GM23338 (cell line): ENCODE data around the gene EPHX1. TPM values are rescaled to one million over a fixed set of nuclear protein-coding genes. Genes with fewer than 3 reads are reported as not detected.
A peak's percentile ranks its signal among the peaks of the same experiment; 100 is the strongest.

Experiments used
- ATAC-seq: fragments of 200-7000 bp; cut with Tn5 transposase; 3 replicates; pipeline ENCODE4 v1.9.1; 2020
- DNase-seq: peaks from one replicate; pipeline ENCODE4 v3.0.0-alpha.2; 2015; ENCODE audit warnings: low spot score
- H2AFZ ChIP-seq: fragments of 200-600 bp; sonication (generic); 2 replicates; pipeline ENCODE4 v1.8.0; 2016; ENCODE audit warnings: antibody characterized with exemption, mild to moderate bottlenecking, moderate library complexity
- H3F3A ChIP-seq: fragments of 200-600 bp; sonication (generic); replicated peaks from 2 replicates; pipeline ENCODE4 v1.8.0; 2017; ENCODE audit warnings: antibody characterized with exemption, mixed run types, low read depth
- H3K27ac ChIP-seq: fragments of 200-600 bp; sonication (generic); 2 replicates; pipeline ENCODE4 v1.6.1; 2016; ENCODE audit warnings: low read depth
- H3K27me3 ChIP-seq: fragments of 200-600 bp; sonication (generic); 2 replicates; pipeline ENCODE4 v1.8.0; 2016; ENCODE audit warnings: mild to moderate bottlenecking, mixed run types, moderate library complexity; ENCODE audit not compliant: insufficient read depth
- H3K36me3 ChIP-seq: fragments of 200-600 bp; sonication (generic); 2 replicates; pipeline ENCODE4 v1.8.0; 2016; ENCODE audit warnings: mild to moderate bottlenecking; ENCODE audit not compliant: insufficient read depth
- H3K4me1 ChIP-seq: fragments of 200-600 bp; sonication (generic); 2 replicates; pipeline ENCODE4 v1.8.0; 2016; ENCODE audit warnings: mild to moderate bottlenecking, moderate library complexity; ENCODE audit not compliant: insufficient read depth
- H3K4me2 ChIP-seq: fragments of 200-600 bp; sonication (generic); 2 replicates; pipeline ENCODE4 v1.7.1; 2017; ENCODE audit warnings: mixed run types
- H3K4me3 ChIP-seq: fragments of 200-600 bp; sonication (generic); 2 replicates; pipeline ENCODE4 v1.6.1; 2016; ENCODE audit warnings: mixed run types
- H3K79me2 ChIP-seq: fragments of 200-600 bp; sonication (generic); replicated peaks from 2 replicates; pipeline ENCODE4 v1.8.0; 2017; ENCODE audit warnings: mild to moderate bottlenecking; ENCODE audit not compliant: insufficient read depth
- H3K9me2 ChIP-seq: fragments of 200-600 bp; sonication (generic); 2 replicates; pipeline ENCODE4 v1.8.0; 2017; ENCODE audit not compliant: insufficient read depth
- H4K20me1 ChIP-seq: fragments of 200-600 bp; sonication (generic); replicated peaks from 2 replicates; pipeline ENCODE4 v1.8.0; 2017; ENCODE audit warnings: mild to moderate bottlenecking; ENCODE audit not compliant: insufficient read depth
- H3K27ac Mint-ChIP-seq: 2 replicates; pipeline ENCODE4 v1.8.0; 2020; ENCODE audit warnings: inconsistent platforms, mild to moderate bottlenecking, moderate library complexity, mixed read lengths
- H3K27me3 Mint-ChIP-seq: 3 replicates; pipeline ENCODE4 v1.8.0; 2022; ENCODE audit warnings: low read depth, mild to moderate bottlenecking, moderate library complexity, mixed read lengths, inconsistent platforms; ENCODE audit not compliant: insufficient read depth, poor library complexity
- H3K36me3 Mint-ChIP-seq: 3 replicates; pipeline ENCODE4 v1.8.0; 2021; ENCODE audit warnings: low read depth, mild to moderate bottlenecking, inconsistent platforms, moderate library complexity, mixed read lengths
- H3K4me1 Mint-ChIP-seq: 3 replicates; pipeline ENCODE4 v1.8.0; 2020; ENCODE audit warnings: mild to moderate bottlenecking, inconsistent platforms, mixed read lengths
- H3K4me3 Mint-ChIP-seq: 3 replicates; pipeline ENCODE4 v1.8.0; 2021; ENCODE audit warnings: moderate library complexity, mild to moderate bottlenecking, inconsistent platforms, mixed read lengths
- H3K9me3 Mint-ChIP-seq: 3 replicates; pipeline ENCODE4 v1.8.0; 2020; ENCODE audit warnings: moderate library complexity, mild to moderate bottlenecking, inconsistent platforms, mixed read lengths
- CREB1 ChIP-seq: fragments of 250-450 bp; sonication (Bioruptor Pico); IDR thresholded peaks from 2 replicates; pipeline ENCODE4 v1.5.0; 2020; ENCODE audit warnings: low read depth, mild to moderate bottlenecking, moderate library complexity
- EZH2 ChIP-seq: fragments of 200-600 bp; sonication (generic); IDR thresholded peaks from one replicate; pipeline ENCODE4 v1.8.0; 2017; ENCODE audit warnings: antibody characterized with exemption, mild to moderate bottlenecking, low read depth; ENCODE audit not compliant: unreplicated experiment
- EZH2phosphoT487 ChIP-seq: fragments of 200-600 bp; sonication (generic); IDR thresholded peaks from one replicate; pipeline ENCODE4 v1.8.1; 2018; ENCODE audit warnings: antibody characterized with exemption; ENCODE audit not compliant: unreplicated experiment
- JUNB ChIP-seq: IDR thresholded peaks from one replicate; pipeline ENCODE4 v1.6.1; 2016; ENCODE audit warnings: antibody characterized with exemption; ENCODE audit not compliant: unreplicated experiment
- NANOG ChIP-seq: IDR thresholded peaks from 2 replicates; pipeline ENCODE4 v1.6.1; 2016; ENCODE audit warnings: antibody characterized with exemption, borderline replicate concordance
- POLR2AphosphoS5 ChIP-seq: IDR thresholded peaks from 2 replicates; pipeline ENCODE4 v1.6.1; 2016; ENCODE audit warnings: antibody characterized with exemption, low read depth
- STAT1 ChIP-seq: IDR thresholded peaks from one replicate; pipeline ENCODE4 v1.6.1; 2016; ENCODE audit warnings: antibody characterized with exemption; ENCODE audit not compliant: unreplicated experiment
- ZNF114 ChIP-seq: fragments of 250-450 bp; sonication (Bioruptor Pico); IDR thresholded peaks from 2 replicates; pipeline ENCODE4 v1.5.0; 2020; ENCODE audit warnings: mild to moderate bottlenecking, moderate library complexity
- ZNF331 ChIP-seq: fragments of 250-450 bp; sonication (Bioruptor Pico); IDR thresholded peaks from 2 replicates; pipeline ENCODE4 v1.5.0; 2020; ENCODE audit warnings: low read depth, mild to moderate bottlenecking, moderate library complexity
- ZNF462 ChIP-seq: fragments of 250-450 bp; sonication (Bioruptor Pico); IDR thresholded peaks from 2 replicates; pipeline ENCODE4 v1.5.0; 2020; ENCODE audit warnings: mild to moderate bottlenecking, moderate library complexity
- polyA plus RNA-seq: library from polyadenylated mRNA; unstranded; fragments of >200 nt; fragmentation: Nextera tagmentation; extraction: Ambion mirVana; gene quantifications from 2 replicates; pipeline ENCODE4 v1.2.1, GENCODE V29; 2016
- total RNA-seq: library from RNA; depleted of rRNA; stranded (reverse); fragments of >200 nt; shearing (Covaris generic); gene quantifications from 2 replicates; pipeline ENCODE4 v1.2.3, GENCODE V29; 2014

Gene EPHX1
- total and polyA plus RNA-seq, 2 experiments from 2014 or later: 15.3 to 46.5 TPM

GRCh38 chr1:225816643-225817538 is 7.0 kb downstream of the EPHX1 start:
- TF ChIP-seq NANOG (no peak), STAT1 (no peak)
- H4K20me1 ChIP-seq: no peaks in the 10 kb centered on the region; the same call in none of the 2 replicates
- no peak overlapping the region for H3K4me3 ChIP-seq
- peak overlapping the region; percentile 52; the same call in 1 of the 2 replicates for H3K4me2 ChIP-seq
- H3K79me2 ChIP-seq: peaks cover 76% of the 10 kb centered on the region
- peak; percentile 35 for DNase-seq
- H3K27ac ChIP-seq: peak overlapping the region; percentile 87
- H3K36me3 ChIP-seq: no peaks in the 10 kb centered on the region
- no peaks in the 10 kb centered on the region for H3K9me2 ChIP-seq
- H3K27ac Mint-ChIP-seq: peak overlapping the region; percentile 96
- peak; percentile 39 for ATAC-seq
- no peaks in the 10 kb centered on the region for H3K27me3 ChIP-seq
- H3K27me3 Mint-ChIP-seq: peaks cover 4% of the 10 kb centered on the region
- 0 out of 2 replicates have a peak, but pooled peaks cover 13% of the 10 kb centered on the region for H3F3A ChIP-seq
- peaks cover 49% of the 10 kb centered on the region for H3K4me1 ChIP-seq
- no peak overlapping the region for H3K4me3 Mint-ChIP-seq
- H3K4me1 Mint-ChIP-seq: peaks cover 47% of the 10 kb centered on the region
- H3K36me3 Mint-ChIP-seq: peaks cover 13% of the 10 kb centered on the region
- H2AFZ ChIP-seq: no peak overlapping the region
- H3K9me3 Mint-ChIP-seq: no peaks in the 10 kb centered on the region

GRCh38 chr1:225817611-225818061 is 7.7 kb downstream of the EPHX1 start:
- Mint-ChIP-seq H3K4me1 (peaks cover 50% of the 10 kb centered on the region), H3K4me3 (peak overlapping the region; percentile 9; the same call in 1 of the 3 replicates), H3K27ac (peak overlapping the region; percentile 96)

More at GRCh38 chr1:225817611-225818061, 7.7 kb downstream of the EPHX1 start:
- H2AFZ ChIP-seq: peak overlapping the region; percentile 56; the same call in 1 of the 2 replicates
- H3K27ac ChIP-seq: peak overlapping the region; percentile 87
- H3K9me3 Mint-ChIP-seq: no peaks in the 10 kb centered on the region
- ATAC-seq (peak; percentile 44), DNase-seq (peak; percentile 65)
- peaks cover 46% of the 10 kb centered on the region for H3K4me1 ChIP-seq
- no peaks in the 10 kb centered on the region for H3K9me2 ChIP-seq
- no peaks in the 10 kb centered on the region for H3K36me3 ChIP-seq
- H3K79me2 ChIP-seq: peaks cover 78% of the 10 kb centered on the region
- no peak overlapping the region for H3K4me3 ChIP-seq
- TF ChIP-seq JUNB: no peak
- TF ChIP-seq POLR2AphosphoS5: no peak
- no peak for TF ChIP-seq ZNF331 (CRISPR knock-in tag)
- TF ChIP-seq CREB1 (CRISPR knock-in tag): no peak
- no peak for TF ChIP-seq NANOG
- TF ChIP-seq EZH2: no peak
- TF ChIP-seq ZNF114 (CRISPR knock-in tag): no peak
- TF ChIP-seq ZNF462 (CRISPR knock-in tag): no peak
- no peak for TF ChIP-seq EZH2phosphoT487
- H3K4me2 ChIP-seq: peak overlapping the region; percentile 52
- peaks cover 18% of the 10 kb centered on the region for H3K36me3 Mint-ChIP-seq
- H4K20me1 ChIP-seq: no peaks in the 10 kb centered on the region; the same call in none of the 2 replicates
- H3K27me3 ChIP-seq: no peaks in the 10 kb centered on the region
- peaks cover 4% of the 10 kb centered on the region for H3K27me3 Mint-ChIP-seq
- 0 out of 2 replicates have a peak, but pooled peaks cover 11% of the 10 kb centered on the region for H3F3A ChIP-seq
